HCT116 (cell line): Measurements from ENCODE around the gene KCTD14.

ENCODE experiments used
- CEBPB ChIP-seq: IDR thresholded peaks from 2 replicates; pipeline ENCODE4 v1.6.1; 2012; ENCODE audit warnings: low read depth
- CTCF ChIP-seq, 3 experiments: fragments of 200-600 bp in 1 of 3; sonication (generic) in 1 of 3; IDR thresholded peaks in 2 of 3; conservative IDR thresholded peaks in 1 of 3; 2 replicates each; pipeline ENCODE4 v1.5.1; 2012 to 2017; ENCODE audit warnings: low read depth in 2 of 3, low read length in 2 of 3, antibody characterized with exemption in 1 of 3, borderline replicate concordance in 1 of 3, control low read depth in 1 of 3, mild to moderate bottlenecking in 1 of 3, mixed read lengths in 1 of 3, mixed run types in 1 of 3, moderate library complexity in 1 of 3; ENCODE audit not compliant: insufficient read depth in 1 of 3
- EGR1 ChIP-seq: IDR thresholded peaks from 2 replicates; pipeline ENCODE4 v1.6.1; 2012; ENCODE audit warnings: low read depth
- EZH2phosphoT487 ChIP-seq: fragments of 200-600 bp; IDR thresholded peaks from 2 replicates; pipeline ENCODE4 v1.6.1; 2018; ENCODE audit warnings: antibody characterized with exemption, borderline replicate concordance
- FOSL1 ChIP-seq: IDR thresholded peaks from 2 replicates; pipeline ENCODE4 v1.6.1; 2012; ENCODE audit warnings: low read depth
- POLR2A ChIP-seq: IDR thresholded peaks from 2 replicates; pipeline ENCODE4 v1.7.0; 2011; ENCODE audit warnings: borderline replicate concordance; ENCODE audit not compliant: insufficient read depth, insufficient read length; ENCODE audit errors: extremely low read depth
- POLR2AphosphoS5 ChIP-seq: IDR thresholded peaks from 2 replicates; pipeline ENCODE4 v1.6.1; 2011; ENCODE audit warnings: mild to moderate bottlenecking, low read depth, low read length, moderate library complexity
- REST ChIP-seq: IDR thresholded peaks from 2 replicates; pipeline ENCODE4 v1.6.1; 2012; ENCODE audit warnings: low read depth
- SP1 ChIP-seq: IDR thresholded peaks from 2 replicates; pipeline ENCODE4 v1.6.1; 2012; ENCODE audit warnings: low read depth
- TF ChIP-seq, protein P1 (sequence below): IDR thresholded peaks from 2 replicates; pipeline ENCODE4 v1.6.1; 2012

GRCh38 chr11:77967121-77967520, 56.0 kb downstream of the KCTD14 start:
- TF ChIP-seq EZH2phosphoT487 (no peak), POLR2AphosphoS5 (no peak), POLR2A (no peak), CTCF (IDR thresholded peaks at IDR 0.05 in 2 of 3, conservative IDR thresholded peaks at IDR 0.05 in 1 of 3; ENCODE audit: borderline replicate concordance in 1 of 3, insufficient read depth in 1 of 3, low read depth in 2 of 3, low read length in 2 of 3) (no peak), EGR1 (no peak), SP1 (no peak), FOSL1 (no peak), CEBPB (no peak), REST (no peak)
- TF ChIP-seq, protein P1, sequence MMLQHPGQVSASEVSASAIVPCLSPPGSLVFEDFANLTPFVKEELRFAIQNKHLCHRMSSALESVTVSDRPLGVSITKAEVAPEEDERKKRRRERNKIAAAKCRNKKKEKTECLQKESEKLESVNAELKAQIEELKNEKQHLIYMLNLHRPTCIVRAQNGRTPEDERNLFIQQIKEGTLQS: no peak
